Ascending aorta (tissue), 2 donors: ENCODE measurements around the gene LSM12. TPM values are rescaled to one million over a fixed set of nuclear protein-coding genes. Genes with fewer than 3 reads are reported as not detected.
"Not testable (repeated sequence)": the region's sequence is repeated elsewhere in the genome, so short reads cannot be mapped to it uniquely, and the experiment has no call there.

Experiments used
- DNase-seq, 2 donors: peaks; one replicate each; pipeline ENCODE4 v3.0.0-alpha.2; 2019; ENCODE audit warnings: low spot score in 2 of 2
- H3K27ac ChIP-seq, 2 donors: fragments of 200-600 bp; sonication (generic); one replicate each; pipeline ENCODE4 v1.5.1; 2016 to 2017; ENCODE audit warnings: mild to moderate bottlenecking in 1 of 2
- H3K27me3 ChIP-seq: fragments of 200-600 bp; sonication (generic); one replicate; pipeline ENCODE4 v1.5.1; 2017
- H3K36me3 ChIP-seq, 2 donors: fragments of 200-600 bp; sonication (generic); one replicate each; pipeline ENCODE4 v1.5.1; 2016
- H3K4me1 ChIP-seq, 2 donors: fragments of 200-600 bp; sonication (generic); one replicate each; pipeline ENCODE4 v1.5.1; 2016 to 2017; ENCODE audit warnings: mild to moderate bottlenecking in 1 of 2
- H3K4me3 ChIP-seq, 2 donors: fragments of 200-600 bp; sonication (generic); one replicate each; pipeline ENCODE4 v1.5.1; 2016 to 2017; ENCODE audit warnings: mild to moderate bottlenecking in 1 of 2
- H3K9me3 ChIP-seq, 2 donors: fragments of 200-600 bp; sonication (generic); one replicate each; pipeline ENCODE4 v1.5.1; 2016
- intact Hi-C: fragments of 100-400 bp; cut with DNase I; formaldehyde crosslinking; loops from one replicate; pipeline ENCODE4 v1.15.1; 2023
- total RNA-seq: library from RNA; depleted of rRNA; stranded (reverse); fragments of >200 nt; gene quantifications from one replicate; pipeline ENCODE4 v1.1.0, GENCODE V29; 2016
- TF ChIP-seq, protein P1 (sequence below), 3 experiments: fragments of 200-600 bp in 2 of 3; fragments of 450-650 bp in 1 of 3; sonication (generic) in 2 of 3; IDR thresholded peaks; one replicate each; pipeline ENCODE4 v1.5.1; 2016 to 2019; ENCODE audit warnings: antibody characterized with exemption in 3 of 3, mild to moderate bottlenecking in 1 of 3, moderate library complexity in 1 of 3

The LSM12 gene
- total RNA-seq, 1 donor from 2014 or later = 12.5 TPM

DNA sequence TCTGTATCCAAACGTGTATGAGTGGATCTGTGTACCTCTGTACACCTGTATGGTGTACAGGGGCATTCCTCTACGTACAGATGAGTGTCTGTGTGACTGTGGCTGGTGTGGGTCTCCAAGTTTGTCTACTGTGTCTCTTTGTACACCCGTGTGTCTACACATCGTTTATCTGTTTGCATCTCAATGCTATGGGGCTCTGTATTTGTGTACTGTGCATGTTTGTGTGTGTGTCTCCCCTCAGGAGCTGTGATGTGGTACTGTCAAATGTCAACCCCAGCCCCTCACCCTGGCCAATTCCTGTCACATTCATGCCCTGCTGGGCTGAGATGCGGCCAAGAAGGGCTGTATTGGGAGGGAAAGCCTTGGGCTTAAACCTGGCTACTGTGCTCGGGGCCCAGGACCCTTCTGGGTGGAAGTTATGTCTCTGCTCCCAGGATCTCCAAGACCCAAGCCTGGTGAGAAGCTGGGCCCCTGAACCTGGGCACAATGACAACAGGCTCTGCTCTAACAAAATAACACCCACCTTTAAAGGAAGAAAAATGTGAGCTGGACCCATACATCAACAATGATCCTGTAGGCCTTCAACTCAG is 65.5 kb downstream of the LSM12 start:
- H3K9me3 ChIP-seq = no peaks in the 10 kb centered on the region
- TF ChIP-seq, protein P1, sequence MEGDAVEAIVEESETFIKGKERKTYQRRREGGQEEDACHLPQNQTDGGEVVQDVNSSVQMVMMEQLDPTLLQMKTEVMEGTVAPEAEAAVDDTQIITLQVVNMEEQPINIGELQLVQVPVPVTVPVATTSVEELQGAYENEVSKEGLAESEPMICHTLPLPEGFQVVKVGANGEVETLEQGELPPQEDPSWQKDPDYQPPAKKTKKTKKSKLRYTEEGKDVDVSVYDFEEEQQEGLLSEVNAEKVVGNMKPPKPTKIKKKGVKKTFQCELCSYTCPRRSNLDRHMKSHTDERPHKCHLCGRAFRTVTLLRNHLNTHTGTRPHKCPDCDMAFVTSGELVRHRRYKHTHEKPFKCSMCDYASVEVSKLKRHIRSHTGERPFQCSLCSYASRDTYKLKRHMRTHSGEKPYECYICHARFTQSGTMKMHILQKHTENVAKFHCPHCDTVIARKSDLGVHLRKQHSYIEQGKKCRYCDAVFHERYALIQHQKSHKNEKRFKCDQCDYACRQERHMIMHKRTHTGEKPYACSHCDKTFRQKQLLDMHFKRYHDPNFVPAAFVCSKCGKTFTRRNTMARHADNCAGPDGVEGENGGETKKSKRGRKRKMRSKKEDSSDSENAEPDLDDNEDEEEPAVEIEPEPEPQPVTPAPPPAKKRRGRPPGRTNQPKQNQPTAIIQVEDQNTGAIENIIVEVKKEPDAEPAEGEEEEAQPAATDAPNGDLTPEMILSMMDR (IDR thresholded peaks at IDR 0.05) = no peak
- no peak overlapping the region for H3K27ac ChIP-seq
- no peak for DNase-seq
- intact Hi-C loops = loop anchor here (1.0 kb wide), 1 partner anchor 28 kb away; no protein-coding TSS in a partner anchor
- no peaks in the 10 kb centered on the region for H3K27me3 ChIP-seq
- H3K4me1 ChIP-seq = peaks cover under 1 to 12% of the 10 kb centered on the region in 2 donors
- no peak overlapping the region for H3K4me3 ChIP-seq
- no peaks in the 10 kb centered on the region for H3K36me3 ChIP-seq

DNA sequence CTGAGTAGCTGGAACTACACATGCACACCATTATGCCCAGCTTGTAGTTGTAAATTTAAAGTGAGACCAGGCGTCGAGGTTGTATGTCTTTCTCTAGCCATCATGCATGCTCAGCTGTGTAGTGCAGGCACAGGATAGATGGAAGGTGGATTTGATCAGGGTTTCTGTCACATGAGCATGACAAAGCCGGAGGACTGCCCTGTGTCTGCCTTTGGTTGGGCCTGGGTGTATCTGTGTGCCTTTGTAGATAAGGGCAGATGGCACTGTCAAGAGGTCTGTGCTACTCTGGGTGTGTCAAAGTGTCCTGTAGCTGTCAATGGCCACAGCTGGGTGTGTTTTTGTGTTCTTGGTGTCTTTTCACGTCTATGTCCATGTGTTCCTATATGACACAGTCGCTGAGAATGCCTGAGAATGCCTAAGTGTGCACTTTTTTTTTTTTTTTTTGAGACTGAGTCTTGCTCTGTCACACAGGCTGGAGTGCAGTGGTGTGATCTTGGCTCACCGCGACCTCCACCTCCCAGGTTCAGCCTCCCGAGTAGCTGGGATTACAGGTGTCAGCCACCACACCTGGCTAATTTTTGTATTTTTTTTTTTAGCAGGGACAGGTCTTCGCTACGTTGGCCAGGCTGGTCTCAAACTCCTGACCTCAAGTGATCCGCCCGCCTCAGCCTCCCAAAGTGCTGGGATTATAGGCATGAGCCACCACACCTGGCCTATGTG is 66.2 kb downstream of the LSM12 start:
- TF ChIP-seq, protein P1 (IDR thresholded peaks at IDR 0.05) = no peak
- Histone ChIP-seq H3K27me3 (no peaks in the 10 kb centered on the region), H3K9me3 (no peaks in the 10 kb centered on the region), H3K4me1 (peaks cover 0 to 6% of the 10 kb centered on the region in 2 donors), H3K36me3 (no peaks in the 10 kb centered on the region), H3K4me3 (no peak overlapping the region), H3K27ac (no peak overlapping the region)
- DNase-seq = no peak
- intact Hi-C loops = loop anchor here (1.0 kb wide), 1 partner anchor 29 kb away; no protein-coding TSS in a partner anchor

DNA sequence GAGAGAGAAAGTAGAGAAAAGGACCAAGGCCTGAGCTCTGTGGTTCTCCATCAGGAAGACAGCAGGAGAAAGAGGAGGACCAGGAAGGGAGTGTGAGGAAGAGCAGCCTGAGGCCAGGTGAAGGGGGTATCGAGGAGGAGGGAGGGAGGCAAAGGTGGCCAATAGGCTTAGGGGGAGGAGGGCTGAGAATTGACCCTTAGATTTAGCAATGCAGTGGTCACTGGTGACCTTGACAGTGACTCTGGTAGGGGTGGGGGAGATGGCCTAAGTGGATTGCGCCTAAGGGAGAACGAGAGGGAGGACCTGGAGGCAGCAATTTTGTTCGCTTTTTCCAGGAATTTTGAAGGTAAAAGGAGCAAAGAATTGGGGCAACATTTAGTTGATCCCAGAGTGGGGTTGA is 67.4 kb downstream of the LSM12 start:
- intact Hi-C loops = no loop called here
- Histone ChIP-seq H3K4me1 (peaks cover 4 to 8% of the 10 kb centered on the region in 2 donors), H3K27me3 (no peaks in the 10 kb centered on the region), H3K36me3 (no peaks in the 10 kb centered on the region), H3K27ac (no peak overlapping the region), H3K9me3 (no peaks in the 10 kb centered on the region), H3K4me3 (no peak overlapping the region)
- TF ChIP-seq, protein P1 (IDR thresholded peaks at IDR 0.05) = no peak
- DNase-seq = no peak

DNA sequence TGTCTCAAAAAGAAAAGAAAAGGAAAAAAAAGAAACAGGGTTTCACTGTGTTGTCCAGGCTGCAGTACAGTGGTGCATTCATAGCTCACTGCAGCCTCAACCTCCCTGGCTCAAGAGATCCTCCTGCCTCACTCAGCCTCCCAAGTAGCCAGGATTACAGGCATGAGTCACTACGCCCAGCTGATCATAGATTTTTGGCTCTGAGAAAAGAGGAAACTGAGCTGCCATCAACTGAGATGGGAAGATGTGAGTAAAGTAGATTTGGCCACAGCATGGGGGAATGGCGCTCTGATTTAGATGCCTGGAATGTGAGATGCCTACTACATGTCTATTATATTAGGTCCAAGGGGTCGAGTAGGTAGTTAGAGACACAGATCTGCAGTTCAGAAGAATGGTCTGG is 67.9 kb downstream of the LSM12 start:
- Histone ChIP-seq H3K36me3 (no peaks in the 10 kb centered on the region), H3K27ac (no peak overlapping the region), H3K4me3 (no peak overlapping the region), H3K27me3 (no peaks in the 10 kb centered on the region), H3K9me3 (no peaks in the 10 kb centered on the region), H3K4me1 (peaks cover 4 to 8% of the 10 kb centered on the region in 2 donors)
- DNase-seq = no peak
- TF ChIP-seq, protein P1 (IDR thresholded peaks at IDR 0.05) = no peak
- intact Hi-C loops = no loop called here

DNA sequence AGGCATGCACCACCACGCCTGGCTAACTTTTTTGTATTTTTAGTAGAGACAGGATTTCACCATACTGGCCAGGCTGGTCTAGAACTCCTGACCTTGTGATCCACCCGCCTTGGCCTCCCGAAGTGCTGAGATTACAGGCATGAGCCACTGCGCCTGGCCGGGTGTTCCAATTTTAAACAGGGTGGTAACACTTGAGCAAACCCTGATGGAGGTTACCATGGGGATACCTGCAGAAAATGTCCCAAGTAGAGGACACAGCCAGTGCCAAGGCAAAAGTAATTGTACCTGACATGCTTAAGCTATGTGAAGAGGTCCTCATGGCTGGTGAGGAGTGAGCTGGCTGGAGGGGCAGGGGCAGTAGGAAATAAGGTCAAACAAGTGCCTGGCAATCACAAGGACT is 69.3 kb downstream of the LSM12 start:
- H3K36me3 ChIP-seq, DNase-seq, H3K9me3 ChIP-seq, H3K27ac ChIP-seq, intact Hi-C loops, H3K4me1 ChIP-seq, H3K4me3 ChIP-seq, H3K27me3 ChIP-seq: not testable (repeated sequence)

DNA sequence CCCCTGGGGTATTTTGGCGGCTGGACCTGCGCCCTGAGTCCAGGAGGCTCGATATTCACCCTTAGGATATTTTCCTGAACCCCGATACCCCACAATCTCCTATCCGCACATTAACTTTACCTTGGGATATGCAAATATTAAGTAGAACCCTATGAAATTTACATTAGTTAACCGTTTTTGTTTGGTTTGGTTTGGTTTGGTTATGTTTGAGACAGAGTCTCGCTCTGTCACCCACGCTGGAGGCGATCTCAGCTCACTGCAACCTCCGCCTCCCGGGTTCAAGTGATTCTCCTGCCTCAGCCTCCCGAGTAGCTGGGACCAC is 71.4 kb downstream of the LSM12 start:
- DNase-seq = no peak
- no peaks in the 10 kb centered on the region for H3K36me3 ChIP-seq
- TF ChIP-seq, protein P1 (IDR thresholded peaks at IDR 0.05) = no peak
- intact Hi-C loops = loop anchor here (2.0 kb wide), 1 partner anchor 50 kb away; no protein-coding TSS in a partner anchor
- peak overlapping the region; percentile 34 to 53 for H3K4me3 ChIP-seq
- H3K27me3 ChIP-seq = no peaks in the 10 kb centered on the region
- H3K9me3 ChIP-seq = no peaks in the 10 kb centered on the region
- H3K27ac ChIP-seq = no peak overlapping the region
- peaks cover 4 to 8% of the 10 kb centered on the region in 2 donors for H3K4me1 ChIP-seq
